Measurements from ENCODE around the gene TBX6.

Gene TBX6

GRCh38 chr16:30086291-30087140 is 5.2 kb downstream of the TBX6 start:
- DNase-seq (ENCODE audit: low read depth) = no peak

- no peak for DNase-seq (ENCODE audit: low read depth)
Measured at GRCh38 chr16:30085820-30086219, 5.9 kb downstream of the TBX6 start.

GRCh38 chr16:30085247-30085646 is 6.5 kb downstream of the TBX6 start:
- no peak for DNase-seq (ENCODE audit: low read depth)

GRCh38 chr16:30084816-30085159 is 6.9 kb downstream of the TBX6 start:
- DNase-seq (ENCODE audit: low read depth) = no peak

GRCh38 chr16:30084096-30084815 is 7.5 kb downstream of the TBX6 start:
- no peak for DNase-seq (ENCODE audit: low read depth)

GRCh38 chr16:30083216-30084055 is 8.3 kb downstream of the TBX6 start:
- DNase-seq (ENCODE audit: low read depth) = no peak

- DNase-seq (ENCODE audit: low read depth) = no peak
Measured at GRCh38 chr16:30082545-30083090, 9.1 kb downstream of the TBX6 start.

GRCh38 chr16:30079480-30079879 is 12.2 kb downstream of the TBX6 start:
- DNase-seq (ENCODE audit: low read depth) = no peak

GRCh38 chr16:30078744-30079143 is 13.0 kb downstream of the TBX6 start:
- DNase-seq (ENCODE audit: low read depth) = no peak

- DNase-seq (ENCODE audit: low read depth) = no peak
Measured at GRCh38 chr16:30077656-30078055, 14.1 kb downstream of the TBX6 start.

GRCh38 chr16:30076276-30076791 is 15.4 kb downstream of the TBX6 start:
- no peak for DNase-seq (ENCODE audit: low read depth)

GRCh38 chr16:30075503-30076275 is 16.0 kb downstream of the TBX6 start, which contains the start of gene PPP4C:
PPP4C (plus strand) TSS chr16:30075994; CDS start chr16:30076378, 384 bp downstream.
- DNase-seq (ENCODE audit: low read depth) = no peak

- no peak for DNase-seq (ENCODE audit: low read depth)
Measured at GRCh38 chr16:30070490-30070889, 21.2 kb downstream of the TBX6 start.

GRCh38 chr16:30069611-30070462 is 21.9 kb downstream of the TBX6 start:
- no peak for DNase-seq (ENCODE audit: low read depth)

- no peak for DNase-seq (ENCODE audit: low read depth)
Measured at GRCh38 chr16:30068750-30069610, 22.7 kb downstream of the TBX6 start.

GRCh38 chr16:30068333-30068732 is 23.4 kb downstream of the TBX6 start:
- DNase-seq (ENCODE audit: low read depth) = no peak

- no peak for DNase-seq (ENCODE audit: low read depth)
Measured at GRCh38 chr16:30067584-30067916, 24.2 kb downstream of the TBX6 start.

- no peak for DNase-seq (ENCODE audit: low read depth)
Measured at GRCh38 chr16:30066761-30067583, 24.8 kb downstream of the TBX6 start.

Measured in non-pigmented ciliary epithelial cell (primary cell).